Panc1 (cell line): Measurements from ENCODE around the gene LYRM4. TPM values are rescaled to one million over a fixed set of nuclear protein-coding genes. Genes with fewer than 3 reads are reported as not detected.

ENCODE experiments used
- ATAC-seq: fragments of 200-7000 bp; cut with Tn5 transposase; 2 replicates; pipeline ENCODE4 v1.9.1; 2020; ENCODE audit warnings: mild to moderate bottlenecking, moderate library complexity
- BruUV-seq: library from RNA; stranded (reverse); fragments of 400-500 nt; replicated peaks from 2 replicates; lab custom pipeline; 2021; lab: Mats Ljungman, UMichigan
- CTCF ChIA-PET: fragments of 300-600 bp; sonication (Branson Sonifier 250); formaldehyde crosslinking; loops from one replicate; lab custom pipeline; 2022; ENCODE audit warnings: antibody characterized with exemption; lab: Charles Lee
- POLR2A ChIA-PET: fragments of 300-600 bp; sonication (Branson Sonifier 250); formaldehyde crosslinking; loops from one replicate; lab custom pipeline; 2022; ENCODE audit warnings: antibody characterized with exemption; lab: Charles Lee
- DNase-seq: peaks from one replicate; pipeline ENCODE4 v3.0.0-alpha.2; 2010; ENCODE audit warnings: low read depth, low spot score
- H3K27ac ChIP-seq: 2 replicates; pipeline ENCODE4 v1.5.1; 2011; ENCODE audit warnings: mild to moderate bottlenecking, low read length, inconsistent platforms
- H3K27me3 ChIP-seq: fragments of 200-500 bp; sonication (Bioruptor generic); 2 replicates; pipeline ENCODE4 v1.6.0; 2014; ENCODE audit warnings: low read length, inconsistent platforms; ENCODE audit not compliant: control insufficient read depth, insufficient read depth
- H3K36me3 ChIP-seq: fragments of 200-500 bp; sonication (Bioruptor generic); 2 replicates; pipeline ENCODE4 v1.5.1; 2014; ENCODE audit warnings: inconsistent platforms, mild to moderate bottlenecking, low read length, moderate library complexity; ENCODE audit not compliant: control insufficient read depth, insufficient read depth
- H3K4me1 ChIP-seq: 2 replicates; pipeline ENCODE4 v1.5.1; 2011; ENCODE audit warnings: inconsistent platforms, mild to moderate bottlenecking, low read length, moderate library complexity; ENCODE audit not compliant: control insufficient read depth, insufficient read depth
- H3K4me3 ChIP-seq, 2 experiments: 2 replicates each; pipeline ENCODE4 v1.5.1; 2011 to 2012; ENCODE audit warnings: low read depth in 2 of 2, low read length in 2 of 2, mild to moderate bottlenecking in 2 of 2, inconsistent platforms in 1 of 2, moderate library complexity in 1 of 2
- H3K9me3 ChIP-seq: fragments of 200-500 bp; sonication (Bioruptor generic); 2 replicates; pipeline ENCODE4 v1.5.1; 2014; ENCODE audit warnings: low read depth, mild to moderate bottlenecking, inconsistent platforms, low read length, moderate library complexity; ENCODE audit not compliant: control insufficient read depth, insufficient read depth
- CTCF ChIP-seq: fragments of 450-650 bp; IDR thresholded peaks from 2 replicates; pipeline ENCODE4 v1.5.1; 2017; ENCODE audit warnings: mild to moderate bottlenecking
- POLR2AphosphoS5 ChIP-seq: IDR thresholded peaks from 2 replicates; pipeline ENCODE4 v1.6.1; 2012; ENCODE audit warnings: mild to moderate bottlenecking, low read depth, low read length, moderate library complexity
- REST ChIP-seq, 2 experiments: IDR thresholded peaks; 2 replicates each; pipeline ENCODE4 v1.6.1; 2011 to 2012; ENCODE audit warnings: low read depth in 2 of 2, control low read depth in 1 of 2, low read length in 1 of 2, mild to moderate bottlenecking in 1 of 2, moderate library complexity in 1 of 2; ENCODE audit not compliant: insufficient read depth in 1 of 2
- SIN3A ChIP-seq: IDR thresholded peaks from 2 replicates; pipeline ENCODE4 v1.6.1; 2012; ENCODE audit warnings: low read depth, mild to moderate bottlenecking, low read length, moderate library complexity, borderline replicate concordance; ENCODE audit not compliant: insufficient read depth
- TCF7L2 ChIP-seq: IDR thresholded peaks from 2 replicates; pipeline ENCODE4 v1.6.1; 2011; ENCODE audit warnings: mild to moderate bottlenecking, low read depth, low read length, inconsistent platforms
- in situ Hi-C: cut with HindIII; loops from 2 replicates; pipeline ENCODE4 v1.10.0; 2016; ENCODE audit warnings: low sequenced_read_pairs, low pct_unique_long_range_greater_than_20kb
- intact Hi-C: fragments of 100-400 bp; cut with micrococcal nuclease; formaldehyde crosslinking; loops from one replicate; pipeline ENCODE4 v1.10.0; 2022; ENCODE audit not compliant: unreplicated experiment
- total RNA-seq: library from RNA; stranded (reverse); gene quantifications from one replicate; pipeline ENCODE4 v1.2.1, GENCODE V29; 2021; ENCODE audit not compliant: unreplicated experiment

Gene LYRM4
- total RNA-seq, 1 experiment from 2014 or later: 27.4 TPM

DNA sequence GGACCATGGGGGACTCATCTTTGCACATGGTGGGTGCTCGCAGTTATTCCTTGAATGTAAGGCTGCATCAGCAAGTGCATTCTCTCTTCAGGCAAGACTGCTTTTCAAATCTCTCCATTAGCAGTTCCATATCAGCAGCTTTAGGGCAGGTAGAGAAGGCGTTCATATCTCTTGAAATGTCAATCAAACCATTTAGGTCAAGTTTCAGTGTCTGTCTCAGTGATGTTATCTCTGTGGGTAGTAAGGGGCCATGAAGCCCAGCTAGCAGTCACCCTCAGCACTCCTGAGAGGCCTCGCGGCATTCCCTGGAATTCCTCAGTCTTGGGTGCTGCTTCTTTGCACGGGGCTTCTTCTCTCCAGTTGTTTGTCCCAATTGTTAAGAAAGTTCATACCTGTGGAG, 24.8 kb upstream of the LYRM4 start:
- CTCF ChIA-PET: no interaction called here
- H3K27ac ChIP-seq: no peak overlapping the region
- TF ChIP-seq POLR2AphosphoS5: no peak
- no peak for TF ChIP-seq CTCF
- TF ChIP-seq REST (IDR thresholded peaks at IDR 0.05; ENCODE audit: insufficient read depth in 1 of 2, low read depth in 2 of 2, low read length in 1 of 2): no peak
- no peak for TF ChIP-seq TCF7L2
- TF ChIP-seq SIN3A: no peak
- no TSS peak for BruUV-seq
- ATAC-seq (no peak), DNase-seq (no peak)
- in situ Hi-C loops: no loop called here
- intact Hi-C loops: no loop called here
- POLR2A ChIA-PET: no interaction called here
- H3K4me3 ChIP-seq: no peak overlapping the region
- no peaks in the 10 kb centered on the region for H3K36me3 ChIP-seq
- H3K9me3 ChIP-seq: no peaks in the 10 kb centered on the region
- H3K4me1 ChIP-seq: no peaks in the 10 kb centered on the region
- no peaks in the 10 kb centered on the region for H3K27me3 ChIP-seq

DNA sequence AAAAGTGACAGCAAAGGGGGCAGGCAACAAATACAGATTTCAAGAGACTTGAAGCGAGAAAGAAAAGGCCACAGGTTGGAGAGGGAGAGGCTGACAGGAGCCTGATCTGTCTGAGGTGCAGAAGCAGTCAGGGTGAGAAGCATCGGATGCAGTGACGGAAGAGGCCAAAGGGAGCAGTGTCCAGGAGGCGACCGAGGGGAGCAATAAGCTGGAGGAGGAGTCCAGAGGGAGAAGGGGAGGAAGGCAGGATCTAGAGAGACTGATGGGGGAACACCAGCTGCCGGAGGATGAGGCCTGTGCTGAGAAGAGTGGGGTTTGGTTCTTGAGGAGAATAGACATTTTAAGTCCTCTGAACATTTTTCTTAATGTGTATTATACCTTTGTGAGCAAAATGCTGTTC, 24.3 kb upstream of the LYRM4 start:
- CTCF ChIA-PET: no interaction called here
- Histone ChIP-seq H3K9me3 (no peaks in the 10 kb centered on the region), H3K4me1 (no peaks in the 10 kb centered on the region), H3K27ac (no peak overlapping the region), H3K4me3 (no peak overlapping the region), H3K36me3 (no peaks in the 10 kb centered on the region), H3K27me3 (no peaks in the 10 kb centered on the region)
- TF ChIP-seq TCF7L2: no peak
- no peak for TF ChIP-seq POLR2AphosphoS5
- no peak for TF ChIP-seq REST (IDR thresholded peaks at IDR 0.05; ENCODE audit: insufficient read depth in 1 of 2, low read depth in 2 of 2, low read length in 1 of 2)
- TF ChIP-seq SIN3A: no peak
- TF ChIP-seq CTCF: no peak
- intact Hi-C loops: no loop called here
- in situ Hi-C loops: no loop called here
- no peak for ATAC-seq
- DNase-seq: no peak
- POLR2A ChIA-PET: no interaction called here
- BruUV-seq: no TSS peak
